Keratinocyte (primary cell): Measurements from ENCODE around the gene NKX2-2.

Source experiments
- CTCF ChIP-seq, 3 experiments: IDR thresholded peaks in 1 of 3; conservative IDR thresholded peaks in 1 of 3; optimal IDR thresholded peaks in 1 of 3; 2 replicates in 2 of 3; 3 replicates in 1 of 3; pipeline versions ENCODE3 to v1.5.1; 2011; ENCODE audit warnings: low read length in 3 of 3, mild to moderate bottlenecking in 3 of 3, moderate library complexity in 2 of 3, control low read depth in 1 of 3, inconsistent platforms in 1 of 3; ENCODE audit not compliant: insufficient read depth in 2 of 3; ENCODE audit errors: extremely low read depth in 1 of 3
- EZH2 ChIP-seq: IDR thresholded peaks from one replicate; pipeline ENCODE4 v1.6.1; 2012; ENCODE audit warnings: inconsistent platforms, mild to moderate bottlenecking, low read length, moderate library complexity

GRCh38 chr20:21510414-21511384, 3.2 kb downstream of the NKX2-2 start:
- TF ChIP-seq CTCF (optimal IDR thresholded peaks at IDR 0.05 in 1 of 3, IDR thresholded peaks at IDR 0.05 in 1 of 3, conservative IDR thresholded peaks at IDR 0.05 in 1 of 3; ENCODE audit: extremely low read depth in 1 of 3, insufficient read depth in 2 of 3, low read length in 3 of 3) (no peak), EZH2 (no peak)
